Putamen (tissue), 1 donor: ENCODE data around the gene MMP8.

Source experiments
- DNase-seq: peaks from one replicate; pipeline ENCODE4 v3.0.0-alpha.2; 2016; ENCODE audit warnings: low spot score

Gene MMP8

DNA sequence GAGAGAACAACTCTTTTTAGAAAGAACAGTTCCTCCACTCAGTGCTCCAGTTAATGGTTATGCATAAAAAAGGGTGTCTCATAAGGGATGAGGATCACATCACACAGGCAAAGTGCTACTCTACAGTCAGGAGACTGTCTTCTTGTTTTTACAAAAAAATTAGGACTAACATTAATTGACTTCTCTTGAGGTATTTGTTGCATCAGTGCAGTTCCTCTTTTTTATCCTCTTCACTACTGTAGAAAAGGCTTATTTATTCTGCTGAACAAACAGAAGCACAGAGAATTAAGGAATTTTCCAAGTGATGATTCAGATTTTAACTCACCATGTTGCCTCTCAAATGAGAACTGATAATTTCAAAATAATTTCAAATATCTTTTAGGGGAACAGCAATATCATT lies 1.9 kb downstream of the MMP8 start:
- no peak for DNase-seq

DNA sequence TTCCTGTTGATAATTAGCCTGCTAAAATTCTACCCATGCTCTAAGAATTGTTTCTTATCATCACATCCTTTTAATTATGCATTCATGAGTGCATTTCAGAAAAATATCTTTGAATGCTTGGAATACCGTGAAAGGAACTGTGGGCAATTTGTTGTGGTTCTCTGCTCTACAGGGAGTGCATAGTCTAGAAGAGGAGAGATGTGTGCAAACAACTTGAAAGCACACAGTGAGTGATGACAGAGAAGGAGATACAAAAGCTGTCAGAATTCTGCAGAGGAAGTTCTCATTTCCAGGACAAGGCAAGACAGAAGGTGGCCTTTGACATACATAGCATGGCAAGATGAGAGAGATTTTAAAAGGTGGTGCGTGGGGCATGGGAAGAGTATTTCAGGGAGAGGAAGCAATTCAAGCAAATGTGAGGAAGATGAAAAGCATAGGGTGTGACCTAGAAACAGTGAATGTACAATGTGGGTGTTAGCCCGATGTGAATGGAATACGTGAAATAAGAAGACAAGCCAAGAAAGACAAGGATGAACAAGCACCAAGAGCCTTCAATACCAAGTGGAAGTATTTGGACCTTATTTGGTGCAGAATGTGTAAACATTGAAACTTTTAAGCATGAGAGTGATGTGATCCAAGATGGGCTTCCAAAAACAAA lies 5.0 kb downstream of the MMP8 start:
- DNase-seq = no peak

DNA sequence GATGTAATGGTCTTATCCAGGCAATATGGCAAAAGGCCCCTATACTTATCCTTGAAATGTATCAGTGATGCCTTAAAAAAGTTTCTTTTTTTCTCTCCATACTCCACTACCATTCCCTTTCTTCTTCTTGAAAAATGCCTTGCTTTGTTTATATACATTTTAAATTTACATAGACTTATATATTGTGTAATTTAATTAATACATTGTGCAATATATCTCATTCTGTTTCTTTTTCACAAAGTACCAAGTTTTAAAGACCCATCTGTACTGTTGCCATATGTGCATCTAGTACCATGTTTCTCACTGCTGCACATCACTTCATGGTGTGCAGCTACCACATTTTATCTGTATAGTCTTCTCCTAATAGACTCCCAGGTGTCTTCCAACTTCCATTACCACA lies 7.5 kb downstream of the MMP8 start:
- no peak for DNase-seq

DNA sequence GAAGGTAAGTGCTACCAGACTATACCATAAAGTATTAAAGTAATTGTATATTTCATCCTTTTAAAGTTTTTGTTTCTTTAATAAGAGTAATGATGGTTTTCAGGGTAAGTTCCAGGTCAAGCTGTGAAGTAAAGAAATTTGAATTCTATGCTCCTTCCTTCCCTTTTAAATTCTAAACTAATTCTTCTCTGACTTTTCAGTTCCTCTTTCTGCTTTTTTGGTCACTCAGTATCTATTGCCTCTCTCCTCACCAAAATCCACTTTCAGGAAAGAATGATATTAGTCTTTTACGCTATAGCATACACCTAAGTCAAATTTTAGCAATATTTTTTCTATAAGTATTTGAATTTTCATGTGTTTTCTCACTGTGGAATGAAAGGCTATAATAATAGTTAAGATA lies 8.2 kb downstream of the MMP8 start:
- DNase-seq = no peak

DNA sequence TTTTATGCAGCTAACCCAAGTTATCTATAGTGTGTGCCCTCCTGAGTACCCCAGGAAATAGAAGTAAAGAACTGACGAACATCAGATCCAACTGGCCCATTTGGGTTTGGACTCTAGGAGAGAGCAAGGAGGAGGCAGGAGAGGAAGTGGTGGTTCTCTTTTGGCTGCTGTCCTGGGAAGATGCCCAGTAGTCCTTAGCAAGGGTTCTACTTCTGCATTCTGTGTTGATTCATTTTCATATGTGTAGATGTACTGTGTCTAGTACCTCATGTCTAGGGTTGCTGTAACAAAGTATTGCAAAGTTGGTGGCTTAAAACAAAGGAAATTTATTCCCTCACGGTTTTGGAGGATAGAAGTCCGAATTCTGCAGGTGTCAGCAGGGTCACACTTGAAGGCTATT lies 12.6 kb downstream of the MMP8 start:
- no peak for DNase-seq

DNA sequence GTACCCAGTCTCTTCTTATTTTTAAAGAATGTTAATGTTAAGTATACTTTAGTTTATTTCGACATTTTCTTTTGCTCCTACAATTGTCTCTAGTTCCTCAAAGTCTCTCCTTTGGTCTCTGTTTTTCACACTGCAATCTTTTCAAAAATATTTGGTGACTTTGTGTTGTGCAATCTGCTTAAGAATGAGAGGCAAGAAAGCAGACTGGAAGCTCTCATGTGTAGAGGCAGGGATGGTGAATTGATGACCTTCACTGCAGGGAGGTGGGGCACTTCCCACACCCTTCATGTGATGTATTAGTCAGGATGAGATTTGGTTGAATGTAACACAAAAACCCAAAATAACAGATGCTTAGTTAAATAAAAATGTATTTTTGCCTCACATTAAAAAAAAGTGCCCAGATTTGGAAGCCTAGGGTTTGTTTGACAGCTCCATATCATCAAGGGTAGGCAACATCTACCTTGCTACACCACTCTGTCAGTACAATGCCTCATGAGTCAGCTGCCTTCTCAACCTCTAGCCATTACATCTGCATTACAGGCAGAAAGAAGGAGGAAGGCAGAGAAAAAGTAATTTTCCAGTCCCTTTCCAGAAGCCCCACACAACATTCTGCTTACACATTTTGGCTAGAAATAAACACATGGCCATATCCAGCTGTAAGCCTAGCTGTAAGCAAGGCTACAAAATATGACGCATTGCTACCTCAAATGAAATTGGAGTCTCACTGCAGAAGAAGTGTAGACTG lies 15.4 kb downstream of the MMP8 start:
- no peak for DNase-seq

DNA sequence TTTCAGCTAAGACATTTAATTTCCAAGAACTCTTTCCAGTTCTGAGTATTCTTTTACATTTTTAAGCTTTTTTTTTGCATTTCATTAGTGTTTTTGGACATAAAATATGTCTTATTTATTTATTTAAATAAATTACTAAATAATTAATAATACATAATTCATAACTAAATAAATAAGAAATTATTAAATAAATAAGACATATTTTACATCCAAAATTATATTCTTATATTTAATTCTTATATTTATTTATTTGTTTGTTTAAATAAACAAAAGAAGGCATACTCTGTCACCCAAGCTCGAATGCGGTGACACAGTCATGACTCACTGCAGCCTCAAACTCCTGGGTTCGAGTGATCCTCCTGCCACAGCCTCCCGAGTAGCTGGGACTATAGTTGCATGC lies 16.1 kb downstream of the MMP8 start:
- DNase-seq = no peak

DNA sequence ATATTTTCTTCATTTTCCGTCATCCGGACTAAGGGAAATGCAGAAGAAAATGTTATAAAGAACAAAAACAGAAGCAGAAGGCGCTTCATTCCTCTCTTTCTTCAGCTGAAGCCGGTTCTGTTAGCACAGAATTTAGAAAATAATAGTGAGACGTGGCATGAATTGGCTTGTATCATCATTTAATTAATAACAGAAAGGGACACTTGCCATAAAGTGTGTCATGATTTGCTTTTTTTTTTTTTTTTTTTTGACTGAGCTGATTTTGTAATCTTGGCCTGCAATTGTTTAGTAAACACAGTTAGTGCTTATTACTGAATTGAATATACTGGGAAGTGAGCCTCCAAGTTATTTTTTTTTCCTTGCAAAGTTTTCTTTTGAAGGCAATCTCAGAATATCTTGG lies 19.1 kb downstream of the MMP8 start, which contains the start of gene MMP27:
Gene MMP27 (minus strand): TSS at position 144 of the 400 bp plus-strand sequence. CDS start 55 bp downstream, at position 89.
- no peak for DNase-seq

DNA sequence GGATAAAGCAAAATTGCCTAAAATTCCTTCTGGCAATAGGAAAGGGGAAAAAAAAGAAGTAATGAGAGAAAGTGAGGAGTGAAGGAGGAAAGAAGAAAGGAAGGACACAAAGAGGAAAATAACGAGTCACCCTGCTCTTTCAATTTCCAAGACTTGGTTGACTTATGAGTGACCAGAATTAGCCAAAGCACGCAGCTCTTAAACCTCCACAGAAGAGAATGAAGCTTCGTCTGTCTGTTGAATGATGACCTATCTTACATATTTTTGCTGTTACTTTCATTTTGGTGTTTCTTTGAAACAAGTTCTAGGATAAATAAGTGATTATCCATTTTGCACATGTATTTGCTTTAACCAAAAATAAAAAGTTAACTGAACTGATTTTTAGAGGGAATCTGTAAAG lies 19.9 kb downstream of the MMP8 start:
- DNase-seq = no peak

DNA sequence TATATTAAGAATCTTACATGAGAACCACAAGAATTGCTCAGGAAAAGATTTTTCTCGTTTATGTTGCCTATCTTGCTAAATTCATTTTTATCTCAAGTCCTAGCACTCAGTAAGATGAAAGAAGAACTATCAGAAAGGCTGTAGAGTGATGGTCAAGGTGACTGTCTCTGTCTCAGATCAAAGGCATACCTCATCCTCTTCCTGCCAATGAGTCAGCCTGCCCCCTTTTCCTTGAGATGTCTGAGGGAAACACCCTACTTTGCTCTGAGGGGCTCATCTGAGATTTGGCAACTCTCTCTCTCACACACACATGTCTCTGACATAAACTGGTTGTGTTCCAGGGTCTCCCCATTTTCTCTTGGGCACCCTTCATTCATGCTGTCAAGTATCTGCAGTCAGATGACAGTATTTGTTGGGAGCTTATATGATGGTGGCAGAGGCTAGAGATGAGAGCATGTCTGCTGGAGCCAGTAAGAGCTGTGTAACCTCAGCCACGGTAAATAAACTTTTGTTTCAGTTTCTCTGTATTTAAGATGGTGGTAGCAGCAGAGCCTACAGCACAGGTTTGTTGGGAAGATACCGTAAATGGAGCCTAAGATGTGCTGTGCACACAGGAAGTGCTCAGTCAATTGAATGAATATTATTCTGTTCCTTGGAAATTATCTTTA lies 20.8 kb downstream of the MMP8 start:
- DNase-seq = no peak

DNA sequence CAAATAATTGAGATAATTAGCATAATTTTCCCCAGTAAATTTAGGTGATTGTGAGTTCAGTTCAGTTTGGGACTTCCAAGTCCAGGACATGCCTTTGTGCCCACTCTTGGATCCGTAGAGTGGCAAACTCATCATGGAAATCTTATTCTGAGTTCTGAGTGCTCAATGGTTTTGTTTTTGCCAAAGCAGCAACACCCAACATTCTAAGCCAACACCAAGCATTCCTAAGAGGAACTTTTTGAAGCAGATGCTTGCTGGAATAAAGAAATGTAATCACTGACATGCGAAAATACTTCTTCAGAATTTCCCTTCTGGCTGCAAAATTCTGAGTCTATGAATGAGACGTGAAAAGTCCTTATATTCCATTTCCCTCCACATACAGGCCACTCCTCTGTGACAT lies 29.6 kb downstream of the MMP8 start:
- DNase-seq = no peak

DNA sequence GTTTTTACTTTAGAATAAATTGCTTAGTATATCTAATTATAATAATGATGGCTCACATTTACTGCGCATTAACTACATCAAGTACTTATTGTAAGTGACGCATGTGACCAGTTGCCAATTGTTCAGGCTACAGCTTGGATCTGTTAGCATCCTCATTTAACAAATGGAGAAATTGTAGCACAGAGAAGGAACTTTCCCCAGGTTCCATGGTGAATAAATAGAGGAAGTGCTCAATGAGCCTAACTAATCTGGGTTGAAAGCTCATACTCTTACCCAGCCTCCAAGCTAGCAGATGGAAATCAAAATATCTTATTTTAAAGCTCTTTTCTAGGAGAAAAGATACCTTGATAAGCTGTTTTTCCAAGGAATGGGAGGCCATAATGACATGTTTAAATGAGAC lies 39.0 kb downstream of the MMP8 start:
- no peak for DNase-seq

DNA sequence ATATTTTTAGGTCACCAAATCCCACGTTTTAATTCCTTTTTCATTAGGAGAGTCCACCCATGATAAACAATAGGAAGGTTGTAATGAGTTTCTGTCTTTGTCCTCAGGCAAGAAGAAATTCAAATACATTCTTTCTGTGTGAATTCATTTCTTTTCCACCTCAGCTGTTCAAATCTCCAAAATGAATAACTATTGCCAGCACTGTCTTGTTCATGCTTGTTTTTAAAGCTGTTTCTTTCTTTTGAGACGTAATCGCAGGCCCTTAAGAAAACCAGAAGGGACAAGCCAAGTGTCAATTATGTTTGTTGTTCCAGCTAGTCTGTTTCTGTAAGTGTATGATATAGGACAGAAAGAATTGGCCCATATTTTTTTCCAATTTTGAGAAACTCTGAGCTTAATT lies 39.4 kb downstream of the MMP8 start:
- no peak for DNase-seq

DNA sequence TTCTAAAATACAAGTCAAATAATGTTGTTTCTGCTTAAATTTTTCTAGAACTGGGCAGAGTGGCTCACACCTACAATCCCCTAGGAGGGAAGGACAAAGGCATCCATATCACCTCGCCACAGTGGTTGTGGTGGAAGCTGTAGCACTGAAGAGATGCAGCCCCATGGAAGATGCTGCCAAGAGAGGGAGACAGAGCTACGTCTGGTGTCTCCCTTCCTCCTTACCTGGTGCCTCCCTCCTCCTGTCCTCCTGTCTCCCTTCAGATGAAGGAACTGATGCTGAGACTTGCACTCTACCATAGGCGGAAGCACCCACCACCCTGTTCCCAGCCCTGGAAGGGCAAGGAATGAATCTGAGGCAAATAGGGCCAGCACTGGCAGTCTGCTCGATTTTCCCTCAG lies 41.5 kb downstream of the MMP8 start:
- no peak for DNase-seq

DNA sequence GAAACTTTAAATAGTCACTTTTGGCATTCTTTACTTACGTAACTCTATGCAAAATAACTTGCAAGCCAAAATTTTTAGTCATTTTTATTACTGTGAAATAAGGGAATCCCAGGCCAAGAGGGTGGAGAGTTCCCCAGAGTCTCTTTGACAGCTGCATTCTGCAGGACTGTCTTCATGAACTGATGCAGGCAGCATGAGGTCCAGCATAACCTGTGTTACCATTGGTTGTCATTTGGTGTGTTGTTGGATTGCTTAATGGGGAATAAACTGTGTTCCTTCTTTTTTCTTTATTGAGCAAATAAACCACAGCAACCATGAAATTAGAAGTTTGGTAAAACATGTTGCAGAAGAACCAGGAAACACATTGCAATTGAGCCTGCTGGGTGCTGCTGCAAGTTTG lies 43.8 kb downstream of the MMP8 start:
- DNase-seq = no peak

DNA sequence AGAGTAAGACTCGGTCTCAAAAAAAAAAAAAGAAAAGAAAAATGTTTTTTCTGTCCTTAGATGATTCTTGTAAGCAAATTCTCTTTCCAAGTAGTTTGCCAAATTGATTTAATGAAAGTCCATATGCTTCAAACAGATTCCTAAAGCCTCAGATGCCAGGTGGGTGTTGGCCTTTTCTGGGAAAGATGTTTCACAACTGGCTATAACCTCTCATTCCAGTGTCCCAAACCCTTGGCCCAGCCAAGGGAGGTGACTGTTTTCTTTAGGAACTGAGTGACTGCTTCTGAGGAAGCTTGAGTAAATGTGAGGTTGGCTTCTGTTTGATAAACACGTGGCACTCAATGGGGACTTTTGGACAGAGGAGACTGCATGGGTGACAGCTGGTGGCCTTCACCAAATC lies 46.7 kb downstream of the MMP8 start:
- no peak for DNase-seq

DNA sequence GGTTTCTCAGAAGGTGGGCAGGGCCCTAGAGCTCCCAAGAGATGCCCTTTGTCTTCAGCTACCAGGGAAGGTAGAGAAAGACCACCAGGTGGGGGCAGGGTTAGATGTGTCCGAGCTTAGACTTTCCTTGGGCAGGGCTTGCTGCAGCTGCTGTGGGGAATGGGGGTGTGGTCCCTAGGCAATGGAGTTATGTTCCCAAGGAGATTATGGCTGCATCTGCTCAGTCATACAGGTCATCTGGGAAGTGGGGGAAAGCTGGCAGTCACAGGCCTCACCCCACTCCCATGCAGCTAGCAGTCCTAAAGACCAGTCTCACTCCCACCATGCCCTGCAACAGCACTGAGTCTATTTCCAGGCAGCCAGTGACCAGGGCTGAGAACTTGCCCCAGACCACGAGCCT lies 48.7 kb downstream of the MMP8 start:
- no peak for DNase-seq

DNA sequence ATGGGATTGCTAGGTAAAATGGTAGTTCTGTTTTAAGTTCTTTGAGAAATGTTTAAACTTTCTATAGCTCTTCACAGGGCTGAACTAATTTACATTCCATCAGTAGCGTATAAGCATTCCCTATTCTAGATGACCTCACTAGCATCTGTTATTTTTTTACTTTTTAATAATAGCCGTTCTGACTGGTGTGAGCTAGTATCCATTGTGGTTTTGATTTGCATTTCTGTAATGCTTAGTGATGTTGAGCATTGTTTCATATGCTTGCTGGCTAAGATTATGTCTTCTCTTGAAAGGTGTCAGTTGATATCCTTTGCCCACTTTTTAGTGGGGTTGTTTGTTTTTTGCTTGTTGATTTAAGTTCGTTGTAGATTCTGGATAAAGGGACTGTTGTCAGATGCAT lies 55.1 kb downstream of the MMP8 start:
- no peak for DNase-seq

DNA sequence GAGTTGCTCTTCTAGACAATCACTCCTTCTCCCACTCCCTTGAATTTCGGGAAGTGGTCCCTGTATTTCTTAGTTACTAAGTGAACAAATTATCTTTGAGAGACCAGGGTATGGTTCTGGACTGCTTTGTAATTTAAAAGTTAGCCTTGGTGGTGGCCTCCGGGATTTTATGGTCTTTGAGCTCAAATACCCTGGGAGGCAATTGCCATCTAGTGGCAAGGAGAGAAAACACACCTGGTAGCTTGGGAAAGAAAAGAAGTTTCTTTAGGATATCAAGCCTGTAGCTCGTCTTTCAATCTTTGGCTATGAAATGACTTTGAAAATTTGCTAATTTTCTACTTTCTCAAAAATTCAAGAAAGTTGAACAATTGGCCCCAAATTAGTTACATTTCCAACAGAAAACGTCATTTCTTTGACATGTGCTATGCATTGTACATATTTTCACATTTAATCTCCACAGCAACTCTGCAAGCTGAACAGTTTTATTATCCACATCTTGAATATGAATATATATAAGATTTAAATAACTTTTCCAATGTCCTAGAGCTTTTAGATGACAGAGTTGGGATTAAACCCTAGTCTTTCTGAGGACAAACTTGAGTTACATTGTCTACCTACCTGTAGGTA lies 58.3 kb downstream of the MMP8 start:
- peak; percentile 29 for DNase-seq

DNA sequence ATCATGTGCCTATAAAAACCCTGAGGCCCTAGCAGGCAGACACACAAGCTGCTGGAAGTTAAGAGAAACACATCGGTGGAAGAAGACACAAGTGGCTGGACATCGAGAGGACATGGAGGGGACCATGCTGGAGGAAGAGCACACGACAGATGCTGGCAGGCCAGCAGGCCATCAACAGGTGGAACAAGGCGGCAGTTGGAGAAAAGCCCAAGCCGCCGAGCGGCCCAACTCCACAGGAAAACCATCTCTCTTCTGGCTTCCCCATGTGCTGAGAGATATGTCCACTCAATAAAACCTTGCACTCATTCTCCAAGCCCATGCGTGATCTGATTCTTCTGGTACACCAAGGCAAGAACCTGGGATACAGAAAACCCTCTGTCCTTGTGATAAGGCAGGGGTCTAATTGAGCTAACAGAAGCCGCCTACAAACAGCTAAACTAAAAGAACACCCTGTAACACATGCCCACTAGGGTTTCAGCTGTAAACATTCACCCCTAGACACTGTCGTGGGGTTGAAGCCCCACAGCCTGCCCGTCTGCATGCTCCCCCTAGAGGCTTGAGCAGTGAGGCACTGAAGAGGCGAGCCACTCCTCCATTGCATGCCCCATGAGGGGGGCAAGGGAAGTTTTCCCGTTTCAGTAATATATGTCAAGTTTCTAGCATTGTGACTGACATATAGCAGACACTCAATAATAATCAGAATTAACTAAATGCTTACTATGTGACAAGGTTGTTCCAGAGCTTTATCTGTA lies 60.6 kb downstream of the MMP8 start:
- no peak for DNase-seq

DNA sequence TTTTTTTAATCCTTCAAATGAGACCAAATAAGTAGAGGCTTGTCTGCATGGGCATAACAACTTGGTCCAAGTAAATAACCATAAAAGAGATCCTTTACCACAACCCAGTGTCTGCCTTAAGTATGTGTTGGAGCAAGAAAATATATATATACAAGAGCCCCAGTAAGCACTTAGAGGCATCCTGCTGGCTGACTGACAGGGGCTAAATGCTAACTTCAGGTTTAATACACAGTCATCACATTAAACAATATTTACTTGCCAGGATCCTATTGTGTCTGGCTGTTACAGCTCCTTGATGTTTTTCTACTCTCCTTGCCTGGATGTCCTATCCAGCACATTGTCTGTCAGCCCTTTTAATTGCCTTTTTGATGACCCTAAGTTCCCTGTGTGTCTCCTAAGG lies 62.1 kb downstream of the MMP8 start:
- DNase-seq = no peak
